Activated T-cell treated with anti-CD3 and anti-CD28 coated beads, Interleukin-2, amount 50 U/mL, for 72 hours (primary cell): Measurements from ENCODE around the gene MUSTN1. TPM values are rescaled to one million over a fixed set of nuclear protein-coding genes. Genes with fewer than 3 reads are reported as not detected.
A peak's percentile ranks its signal among the peaks of the same experiment; 100 is the strongest.

Experiments
- ATAC-seq, 2 donors: fragments of 150-1000 bp; cut with Tn5 transposase; replicated peaks in 1 of 2; 2 replicates each; pipeline ENCODE4 v1.10.0; 2021; ENCODE audit warnings: moderate library complexity in 2 of 2, mild to moderate bottlenecking in 1 of 2
- DNase-seq, 2 donors: peaks; one replicate each; pipeline ENCODE4 v3.0.0; 2021 to 2022; ENCODE audit warnings: mixed read lengths in 1 of 2
- H3K27ac Mint-ChIP-seq: one replicate; pipeline ENCODE4 v1.8.0; 2022; ENCODE audit warnings: mild to moderate bottlenecking, moderate library complexity, mixed read lengths
- H3K27me3 Mint-ChIP-seq: one replicate; pipeline ENCODE4 v1.8.0; 2022; ENCODE audit warnings: low read depth, mixed read lengths
- H3K36me3 Mint-ChIP-seq, 2 donors: one replicate each; pipeline ENCODE4 v1.8.0; 2022; ENCODE audit warnings: mixed read lengths in 2 of 2, mild to moderate bottlenecking in 1 of 2; ENCODE audit not compliant: insufficient read depth in 2 of 2
- H3K4me1 Mint-ChIP-seq: one replicate; pipeline ENCODE4 v1.8.0; 2022; ENCODE audit warnings: low read depth, mixed read lengths
- H3K4me3 Mint-ChIP-seq, 2 donors: one replicate each; pipeline ENCODE4 v1.8.0; 2022; ENCODE audit warnings: mild to moderate bottlenecking in 2 of 2, mixed read lengths in 2 of 2, moderate library complexity in 2 of 2
- H3K9me3 Mint-ChIP-seq, 2 donors: one replicate each; pipeline ENCODE4 v1.8.0; 2022; ENCODE audit warnings: mixed read lengths in 2 of 2
- total RNA-seq, 2 donors: library from RNA; stranded (reverse); gene quantifications; one replicate each; pipeline ENCODE4 v1.2.3, GENCODE V29; 2022

MUSTN1 gene
- 1 to 10 TPM; 1.3 TPM for total RNA-seq

GRCh38 chr3:52834871-52835501 lies at the start of gene MUSTN1:
TSS of gene MUSTN1 (minus strand) at chr3:52835019. CDS start at chr3:52834948, 71 bp downstream.
- peaks cover 22% of the 10 kb centered on the region for H3K4me1 Mint-ChIP-seq
- H3K4me3 Mint-ChIP-seq: no peak within 1 kb of the TSS
- no peak within 1 kb of the TSS for H3K27ac Mint-ChIP-seq
- no peaks in the 10 kb centered on the region for H3K9me3 Mint-ChIP-seq
- ATAC-seq: no peak
- DNase-seq: no peak
- H3K36me3 Mint-ChIP-seq: no peaks in the 10 kb centered on the region
- H3K27me3 Mint-ChIP-seq: no peaks in the 10 kb centered on the region

GRCh38 chr3:52882377-52882776 lies 47.6 kb upstream of the MUSTN1 start:
- no peak for ATAC-seq
- H3K27ac Mint-ChIP-seq: no peak overlapping the region
- H3K36me3 Mint-ChIP-seq: peaks cover 7 to 20% of the 10 kb centered on the region in 2 donors
- H3K9me3 Mint-ChIP-seq: no peaks in the 10 kb centered on the region
- no peak for DNase-seq
- no peak overlapping the region for H3K4me3 Mint-ChIP-seq
- no peaks in the 10 kb centered on the region for H3K27me3 Mint-ChIP-seq
- peaks cover 42% of the 10 kb centered on the region for H3K4me1 Mint-ChIP-seq

GRCh38 chr3:52881871-52882270 lies 47.1 kb upstream of the MUSTN1 start:
- H3K4me3 Mint-ChIP-seq: no peak overlapping the region
- peaks cover 7 to 20% of the 10 kb centered on the region in 2 donors for H3K36me3 Mint-ChIP-seq
- DNase-seq (no peak), ATAC-seq (no peak)
- no peak overlapping the region for H3K27ac Mint-ChIP-seq
- H3K4me1 Mint-ChIP-seq: peaks cover 42% of the 10 kb centered on the region
- no peaks in the 10 kb centered on the region for H3K27me3 Mint-ChIP-seq
- no peaks in the 10 kb centered on the region for H3K9me3 Mint-ChIP-seq

- Mint-ChIP-seq H3K4me1 (peaks cover 53% of the 10 kb centered on the region), H3K27ac (no peak overlapping the region), H3K9me3 (no peaks in the 10 kb centered on the region), H3K4me3 (peak overlapping the region; percentile 12 to 25), H3K36me3 (peaks cover 4 to 15% of the 10 kb centered on the region in 2 donors), H3K27me3 (no peaks in the 10 kb centered on the region)
- ATAC-seq (peak; percentile 69 to 85), DNase-seq (no peak)
Observed at GRCh38 chr3:52880474-52880873, 45.7 kb upstream of the MUSTN1 start.

GRCh38 chr3:52880047-52880446 lies 45.2 kb upstream of the MUSTN1 start:
- H3K36me3 Mint-ChIP-seq: peaks cover 1 to 10% of the 10 kb centered on the region in 2 donors
- ATAC-seq: peak; percentile 16 to 18

GRCh38 chr3:52879581-52879980 lies 44.8 kb upstream of the MUSTN1 start:
- no peaks in the 10 kb centered on the region for H3K27me3 Mint-ChIP-seq
- ATAC-seq (no peak), DNase-seq (no peak)
- no peak overlapping the region for H3K27ac Mint-ChIP-seq
- peaks cover 0 to 8% of the 10 kb centered on the region in 2 donors for H3K36me3 Mint-ChIP-seq
- peaks cover 61% of the 10 kb centered on the region for H3K4me1 Mint-ChIP-seq
- H3K4me3 Mint-ChIP-seq: no peak overlapping the region
- H3K9me3 Mint-ChIP-seq: no peaks in the 10 kb centered on the region

More at GRCh38 chr3:52880047-52880446, 45.2 kb upstream of the MUSTN1 start:
- Mint-ChIP-seq H3K4me1 (peaks cover 57% of the 10 kb centered on the region), H3K9me3 (no peaks in the 10 kb centered on the region), H3K27me3 (no peaks in the 10 kb centered on the region), H3K4me3 (peak overlapping the region in 1 of 2 donors; percentile 25), H3K27ac (no peak overlapping the region)
- no peak for DNase-seq

GRCh38 chr3:52879090-52879489 lies 44.3 kb upstream of the MUSTN1 start:
- Mint-ChIP-seq H3K36me3 (peaks cover 0 to 8% of the 10 kb centered on the region in 2 donors), H3K27ac (no peak overlapping the region), H3K4me1 (peaks cover 62% of the 10 kb centered on the region), H3K9me3 (no peaks in the 10 kb centered on the region), H3K27me3 (no peaks in the 10 kb centered on the region), H3K4me3 (no peak overlapping the region)
- no peak for DNase-seq
- ATAC-seq: no peak

- Mint-ChIP-seq H3K27me3 (no peaks in the 10 kb centered on the region), H3K4me3 (no peak overlapping the region), H3K36me3 (peaks cover 0 to 8% of the 10 kb centered on the region in 2 donors), H3K9me3 (no peaks in the 10 kb centered on the region), H3K4me1 (peaks cover 62% of the 10 kb centered on the region), H3K27ac (no peak overlapping the region)
- no peak for DNase-seq
- ATAC-seq: no peak
Observed at GRCh38 chr3:52877085-52877484, 42.3 kb upstream of the MUSTN1 start.

- ATAC-seq: no peak
- Mint-ChIP-seq H3K9me3 (no peaks in the 10 kb centered on the region), H3K27ac (peak overlapping the region; percentile 54), H3K27me3 (no peaks in the 10 kb centered on the region), H3K4me3 (peak overlapping the region; percentile 39 to 56), H3K36me3 (peaks cover 0 to 8% of the 10 kb centered on the region in 2 donors), H3K4me1 (peaks cover 60% of the 10 kb centered on the region)
- no peak for DNase-seq
Observed at GRCh38 chr3:52874864-52875587, 40.2 kb upstream of the MUSTN1 start.

GRCh38 chr3:52874160-52874701 lies 39.4 kb upstream of the MUSTN1 start:
- H3K4me1 Mint-ChIP-seq: peaks cover 52% of the 10 kb centered on the region
- H3K27ac Mint-ChIP-seq: no peak overlapping the region
- no peaks in the 10 kb centered on the region for H3K9me3 Mint-ChIP-seq
- H3K27me3 Mint-ChIP-seq: no peaks in the 10 kb centered on the region
- DNase-seq (no peak), ATAC-seq (peak in 1 of 2 donors; percentile 41)
- H3K36me3 Mint-ChIP-seq: peaks cover 0 to 6% of the 10 kb centered on the region in 2 donors
- H3K4me3 Mint-ChIP-seq: peak overlapping the region; percentile 40 to 56

- H3K27ac Mint-ChIP-seq: peak overlapping the region; percentile 16
- peak; percentile 51 to 53 for ATAC-seq
- peak overlapping the region in 1 of 2 donors; percentile 1 for H3K4me3 Mint-ChIP-seq
- H3K36me3 Mint-ChIP-seq: no peaks in the 10 kb centered on the region
- no peaks in the 10 kb centered on the region for H3K27me3 Mint-ChIP-seq
- H3K9me3 Mint-ChIP-seq: no peaks in the 10 kb centered on the region
- DNase-seq: no peak
- peaks cover 47% of the 10 kb centered on the region for H3K4me1 Mint-ChIP-seq
Observed at GRCh38 chr3:52873433-52874159, 38.8 kb upstream of the MUSTN1 start.

GRCh38 chr3:52872245-52872644 lies 37.4 kb upstream of the MUSTN1 start:
- H3K27me3 Mint-ChIP-seq: no peaks in the 10 kb centered on the region

GRCh38 chr3:52871761-52872160 lies 36.9 kb upstream of the MUSTN1 start:
- H3K27me3 Mint-ChIP-seq: no peaks in the 10 kb centered on the region
- H3K36me3 Mint-ChIP-seq: no peaks in the 10 kb centered on the region
- H3K4me1 Mint-ChIP-seq: peaks cover 47% of the 10 kb centered on the region
- no peak for ATAC-seq
- peak overlapping the region; percentile 5 for H3K27ac Mint-ChIP-seq
- H3K9me3 Mint-ChIP-seq: no peaks in the 10 kb centered on the region
- H3K4me3 Mint-ChIP-seq: no peak overlapping the region
- no peak for DNase-seq

More at GRCh38 chr3:52872245-52872644, 37.4 kb upstream of the MUSTN1 start:
- Mint-ChIP-seq H3K9me3 (no peaks in the 10 kb centered on the region), H3K27ac (peak overlapping the region; percentile 5), H3K4me3 (no peak overlapping the region), H3K36me3 (no peaks in the 10 kb centered on the region), H3K4me1 (peaks cover 47% of the 10 kb centered on the region)
- DNase-seq (no peak), ATAC-seq (no peak)
